Endothelial cell of umbilical vein (primary cell): ENCODE measurements around the gene CDC42BPB. TPM values are rescaled to one million over a fixed set of nuclear protein-coding genes. Genes with fewer than 3 reads are reported as not detected.

Source experiments
- BruUV-seq: library from RNA; stranded (reverse); fragments of 400-500 nt; replicated peaks from 2 replicates; lab custom pipeline; 2021; lab: Mats Ljungman, UMichigan
- CTCF ChIA-PET: fragments of 300-600, 350-600 bp; sonication (Branson Sonifier 250); formaldehyde crosslinking; loops from one replicate; lab custom pipeline; 2021; ENCODE audit warnings: antibody characterized with exemption, inconsistent platforms; lab: Charles Lee
- POLR2A ChIA-PET: fragments of 300-600, 350-600 bp; sonication (Branson Sonifier 250); formaldehyde crosslinking; loops from one replicate; lab custom pipeline; 2021; ENCODE audit warnings: antibody characterized with exemption, inconsistent platforms; lab: Charles Lee
- DNase-seq: peaks from one replicate; pipeline ENCODE4 v3.0.0-alpha.2; 2011; ENCODE audit warnings: low read depth, low spot score
- FAIRE-seq: peaks from 2 replicates; lab custom pipeline; 2011; peaks lifted over from hg19 to GRCh38; lab: Jason Lieb, UNC
- H2AFZ ChIP-seq: 2 replicates; pipeline ENCODE4 v1.6.0; 2012; ENCODE audit warnings: low read depth, low read length, control low read depth, inconsistent platforms
- H3K27ac ChIP-seq: 2 replicates; pipeline ENCODE4 v1.5.1; 2011; ENCODE audit warnings: low read depth, mild to moderate bottlenecking, control low read depth, low read length, moderate library complexity; ENCODE audit not compliant: insufficient read depth
- H3K27me3 ChIP-seq, 2 experiments: 2 replicates each; pipeline versions ENCODE4 v1.6.0 to v1.6.1; 2011; ENCODE audit warnings: low read length in 2 of 2, mixed read lengths in 1 of 2; ENCODE audit not compliant: control insufficient read depth in 2 of 2, insufficient read depth in 2 of 2
- H3K36me3 ChIP-seq, 2 experiments: 2 replicates in 1 of 2; 3 replicates in 1 of 2; pipeline ENCODE4 v1.5.1; 2011; ENCODE audit warnings: low read length in 2 of 2, mild to moderate bottlenecking in 1 of 2, moderate library complexity in 1 of 2; ENCODE audit not compliant: control insufficient read depth in 2 of 2, insufficient read depth in 2 of 2; ENCODE audit errors: extremely low read depth in 1 of 2
- H3K4me1 ChIP-seq: 3 replicates; pipeline ENCODE4 v1.5.1; 2011; ENCODE audit warnings: mild to moderate bottlenecking, low read length; ENCODE audit not compliant: control insufficient read depth, insufficient read depth; ENCODE audit errors: extremely low read depth
- H3K4me2 ChIP-seq: 2 replicates; pipeline ENCODE4 v1.6.1; 2011; ENCODE audit warnings: low read length, control low read depth, mixed read lengths; ENCODE audit not compliant: insufficient read depth
- H3K4me3 ChIP-seq, 3 experiments: fragments of 200-600 bp in 1 of 3; sonication (generic), shearing (Covaris generic) in 1 of 3; replicated peaks in 1 of 3; 2 replicates each; pipeline ENCODE4 v1.5.1; 2011 to 2016; ENCODE audit warnings: control low read depth in 3 of 3, low read length in 3 of 3, mild to moderate bottlenecking in 2 of 3, inconsistent platforms in 1 of 3, low read depth in 1 of 3, moderate library complexity in 1 of 3; ENCODE audit not compliant: insufficient read depth in 1 of 3
- H3K79me2 ChIP-seq: 2 replicates; pipeline ENCODE4 v1.6.0; 2012; ENCODE audit warnings: low read length, inconsistent platforms; ENCODE audit not compliant: control insufficient read depth, insufficient read depth
- H3K9ac ChIP-seq: replicated peaks from 2 replicates; pipeline ENCODE3; 2011; ENCODE audit warnings: low read length, control low read depth; ENCODE audit not compliant: insufficient read depth; ENCODE audit errors: extremely low read depth
- H3K9me1 ChIP-seq: replicated peaks from 3 replicates; pipeline ENCODE4 v1.6.0; 2011; ENCODE audit warnings: mild to moderate bottlenecking, low read length; ENCODE audit not compliant: control insufficient read depth, insufficient read depth; ENCODE audit errors: extremely low read depth
- H3K9me3 ChIP-seq: replicated peaks from 2 replicates; pipeline ENCODE4 v1.5.1; 2012; ENCODE audit warnings: low read length, inconsistent platforms; ENCODE audit not compliant: control insufficient read depth, insufficient read depth
- H4K20me1 ChIP-seq: replicated peaks from 2 replicates; pipeline ENCODE3; 2011; ENCODE audit warnings: mild to moderate bottlenecking, low read length; ENCODE audit not compliant: control insufficient read depth, insufficient read depth; ENCODE audit errors: extremely low read depth
- EZH2 ChIP-seq: IDR thresholded peaks from 2 replicates; pipeline ENCODE4 v1.6.1; 2012; ENCODE audit warnings: borderline replicate concordance, low read depth, mild to moderate bottlenecking, moderate library complexity, low read length, inconsistent platforms; ENCODE audit not compliant: severe bottlenecking
- GATA2 ChIP-seq: IDR thresholded peaks from 2 replicates; pipeline ENCODE4 v1.7.0; 2011; ENCODE audit warnings: low read depth, mild to moderate bottlenecking, moderate library complexity, mixed read lengths, low read length; ENCODE audit not compliant: insufficient read length, insufficient read depth
- JUN ChIP-seq: IDR thresholded peaks from 2 replicates; pipeline ENCODE4 v1.6.1; 2011; ENCODE audit warnings: borderline replicate concordance, low read depth; ENCODE audit not compliant: insufficient read length, insufficient read depth
- POLR2AphosphoS5 ChIP-seq: IDR thresholded peaks from 2 replicates; pipeline ENCODE4 v1.6.1; 2012; ENCODE audit warnings: low read depth, mild to moderate bottlenecking, control low read depth, low read length, moderate library complexity; ENCODE audit not compliant: insufficient read depth
- dilution Hi-C: fragments of 300-500 bp; cut with MboI; formaldehyde crosslinking; loops from one replicate; pipeline ENCODE4 v1.15.0; 2019; ENCODE audit warnings: low sequenced_read_pairs; ENCODE audit not compliant: extremely low pct_ligation_motif_present
- intact Hi-C: fragments of 100-400 bp; cut with micrococcal nuclease; formaldehyde crosslinking; loops from one replicate; pipeline ENCODE4 v1.10.0; 2022
- polyA plus RNA-seq, 4 experiments: library from polyadenylated mRNA; depleted of rRNA in 3 of 4; stranded (reverse) in 3 of 4; unstranded in 1 of 4; fragments of >200 nt; gene quantifications; 2 replicates each; pipeline versions ENCODE4 v1.2.1 to v1.2.3, GENCODE V29; 2011 to 2012; ENCODE audit warnings: missing spikeins in 1 of 4
- total RNA-seq: library from RNA; stranded (reverse); gene quantifications from 2 replicates; pipeline ENCODE4 v1.2.3, GENCODE V29; 2021

The CDC42BPB gene
- total and polyA plus RNA-seq, 2 donors (not counting 3 experiments of a cell fraction or from before 2014, with no cell fraction given) = 82.6 to 131 TPM

DNA sequence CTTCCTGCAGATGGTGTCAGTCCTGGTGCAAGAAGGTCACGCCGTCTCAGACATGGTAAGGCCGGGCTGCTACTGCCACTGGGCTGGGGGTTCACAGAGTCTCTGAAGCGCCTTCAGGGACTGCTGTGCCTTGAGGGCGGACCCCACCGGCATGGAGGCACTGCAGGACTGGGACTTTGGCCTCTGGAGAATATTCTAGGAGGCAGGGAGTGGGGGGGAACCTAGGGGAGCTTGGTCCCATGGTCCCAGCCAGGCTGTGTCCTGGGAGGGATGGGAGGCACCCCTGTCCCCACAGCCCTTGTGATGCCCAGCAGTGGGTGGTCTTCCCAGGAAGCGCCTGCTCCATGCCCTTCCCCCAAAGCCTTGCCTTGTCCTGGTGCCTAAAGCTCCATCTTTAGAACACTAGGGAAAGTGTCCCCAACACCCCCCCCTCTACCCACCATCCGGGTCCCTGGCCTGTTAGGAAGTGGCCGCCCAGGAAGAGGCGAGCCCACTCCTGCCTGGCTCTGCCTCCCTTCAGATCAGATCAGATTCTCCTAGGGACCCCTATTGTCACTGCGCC, 133.3 kb downstream of the CDC42BPB start:
- intact Hi-C loops = no loop called here
- H4K20me1 ChIP-seq = no peaks in the 10 kb centered on the region
- dilution Hi-C loops = no loop called here

DNA sequence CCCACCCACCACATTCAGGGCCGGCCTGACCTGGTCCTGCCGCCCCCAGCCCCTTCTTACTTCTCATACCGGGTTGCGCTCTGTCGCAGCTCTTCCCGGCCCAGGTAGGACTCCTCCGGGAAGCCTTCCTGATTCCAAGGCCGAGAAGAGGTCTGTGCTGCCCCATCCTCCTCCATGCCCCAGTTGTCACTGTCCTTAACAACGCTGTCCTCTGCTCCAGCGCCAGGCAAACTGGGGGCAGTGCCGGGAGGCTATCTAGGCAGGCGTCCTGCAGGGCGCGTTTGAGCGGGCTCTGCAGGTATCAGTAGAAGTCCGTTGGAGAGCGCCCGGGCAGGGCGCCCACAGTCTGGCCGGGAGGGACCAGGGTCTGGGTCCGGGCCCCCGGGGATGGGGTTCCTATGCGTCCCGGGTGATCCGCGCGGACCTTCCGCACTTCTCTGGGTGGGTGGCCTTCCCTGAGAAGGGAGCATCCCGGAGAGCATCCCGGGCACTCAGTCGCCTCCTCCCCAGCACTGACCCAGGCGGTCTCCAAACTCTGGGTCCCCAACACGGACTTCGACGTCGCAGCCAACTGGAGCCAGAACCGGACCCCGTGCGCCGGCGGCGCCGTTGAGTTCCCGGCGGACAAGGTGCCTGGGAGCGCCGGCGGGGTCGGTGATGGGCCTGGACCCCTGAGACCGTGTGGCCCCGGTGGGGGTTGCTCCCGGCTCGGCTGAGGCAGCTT, 134.0 kb downstream of the CDC42BPB start:
- no peak overlapping the region for H2AFZ ChIP-seq
- H3K4me1 ChIP-seq = peaks cover 6% of the 10 kb centered on the region
- H3K27me3 ChIP-seq = peaks cover 38 to 50% of the 10 kb centered on the region in 2 experiments
- H3K36me3 ChIP-seq = no peaks in the 10 kb centered on the region
- no peaks in the 10 kb centered on the region for H3K9me1 ChIP-seq
- intact Hi-C loops = no loop called here
- DNase-seq (no peak), FAIRE-seq (no peak)
- H3K9me3 ChIP-seq = no peaks in the 10 kb centered on the region
- ChIA-PET POLR2A (no interaction called here), CTCF (interaction anchor here (1.1 to 2.6 kb wide), 2 partner anchors 149 to 229 kb away, joined by 4 to 9 read pairs; no protein-coding TSS in a partner anchor)
- no peak overlapping the region for H3K4me3 ChIP-seq
- no peaks in the 10 kb centered on the region for H3K79me2 ChIP-seq
- H4K20me1 ChIP-seq = no peaks in the 10 kb centered on the region
- no peak overlapping the region for H3K9ac ChIP-seq
- TF ChIP-seq POLR2AphosphoS5 (no peak), JUN (no peak), EZH2 (peak; percentile 97)
- BruUV-seq = no TSS peak
- dilution Hi-C loops = no loop called here
- no peak overlapping the region for H3K4me2 ChIP-seq
- no peak overlapping the region for H3K27ac ChIP-seq

More for the DNA sequence above, 133.3 kb downstream of the CDC42BPB start:
- no peak for FAIRE-seq
- no peak for DNase-seq
- Histone ChIP-seq H3K36me3 (no peaks in the 10 kb centered on the region), H3K9me3 (no peaks in the 10 kb centered on the region), H3K9ac (no peak overlapping the region), H3K27ac (no peak overlapping the region), H2AFZ (no peak overlapping the region), H3K79me2 (no peaks in the 10 kb centered on the region), H3K27me3 (peaks cover 42 to 57% of the 10 kb centered on the region in 2 experiments), H3K4me2 (no peak overlapping the region), H3K9me1 (no peaks in the 10 kb centered on the region), H3K4me3 (no peak overlapping the region), H3K4me1 (peaks cover 13% of the 10 kb centered on the region)
- POLR2A ChIA-PET = interaction anchor here (0.6 kb wide), 1 partner anchor 326 kb away, joined by 5 read pairs; no protein-coding TSS in a partner anchor
- CTCF ChIA-PET = interaction anchor here (1.0 to 1.9 kb wide), 3 partner anchors 149 to 485 kb away, joined by 3 to 13 read pairs (median 6); no protein-coding TSS in a partner anchor
- TF ChIP-seq GATA2 (no peak), EZH2 (peak; percentile 62)
- BruUV-seq = no TSS peak
